ENCODE data around the gene SCYL1. TPM values are rescaled to one million over a fixed set of nuclear protein-coding genes. Genes with fewer than 3 reads are reported as not detected.
A peak's percentile ranks its signal among the peaks of the same experiment; 100 is the strongest.

SCYL1 gene
- total RNA-seq, 4 donors from 2014 or later, result 109 to 128 (median 112) TPM

DNA sequence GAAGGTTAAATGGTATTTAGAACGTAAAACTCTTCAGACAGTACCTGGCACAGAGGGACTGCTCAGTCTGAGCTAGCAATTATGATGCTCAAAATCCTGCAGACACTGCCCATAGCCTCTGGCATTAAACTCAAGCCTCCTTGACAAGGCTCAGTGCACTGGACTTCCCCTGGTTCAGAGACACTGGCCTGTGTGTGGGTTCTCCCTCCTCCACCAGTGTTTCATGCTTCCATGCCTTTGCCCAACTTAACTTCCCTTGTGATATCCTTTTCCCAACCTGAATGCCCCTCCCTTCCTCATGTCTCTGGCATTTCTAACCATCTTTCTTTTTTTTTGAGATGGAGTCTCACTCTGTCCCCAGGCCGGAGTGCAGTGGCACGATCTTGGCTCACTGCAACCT is 24.2 kb downstream of the SCYL1 start:
- 86 to 92% methylated on average over 3 of the region's 3 CpGs for WGBS, 2 donors

DNA sequence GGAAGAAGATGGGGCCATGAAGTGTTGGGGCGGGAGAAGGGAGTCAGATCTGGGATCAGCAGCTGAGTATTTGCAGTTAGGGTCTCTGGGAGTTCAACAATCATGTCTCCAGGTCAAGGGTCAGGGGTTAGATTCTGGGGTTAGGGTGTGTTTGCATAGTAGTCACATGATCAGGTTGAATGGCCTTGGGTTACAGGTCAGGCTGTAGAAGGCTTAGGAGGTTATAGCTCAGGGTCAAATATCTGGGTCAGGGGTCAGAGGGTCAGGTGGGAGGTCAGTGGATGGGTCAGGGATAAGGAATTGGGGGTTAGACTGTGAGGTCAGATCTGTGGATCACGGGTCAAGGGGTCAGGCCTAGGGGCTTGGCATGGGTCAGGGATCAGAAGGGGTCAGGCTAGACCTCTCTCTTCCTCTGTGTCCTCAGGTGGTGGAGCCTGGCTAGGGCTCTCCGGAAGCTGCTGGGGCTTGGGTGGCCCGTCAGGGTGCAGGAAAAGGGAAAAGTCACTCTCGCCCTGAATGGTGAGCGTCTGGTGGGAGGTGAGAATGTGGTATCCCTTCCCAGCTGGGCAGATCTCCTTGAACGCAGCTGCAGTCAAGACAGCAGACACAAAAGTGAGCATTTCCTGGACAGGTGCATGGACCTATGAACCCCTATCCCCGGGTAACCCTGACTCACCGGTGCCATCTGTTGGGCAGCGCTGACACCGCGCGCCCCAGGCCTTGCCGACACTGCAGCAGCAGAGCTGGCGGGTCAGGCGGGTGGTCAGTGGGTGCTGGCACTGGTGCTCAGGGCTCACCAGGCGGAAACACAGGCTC is 26.9 kb downstream of the SCYL1 start:
- Histone ChIP-seq H3K27ac (peak overlapping the region in 3 of 4 donors; percentile 26 to 65 (median 28)), H3K4me1 (peaks cover 0 to 66% (median 45%) of the 10 kb centered on the region in 4 donors), H3K27me3 (no peaks in the 10 kb centered on the region), H3K36me3 (peaks cover 0 to 69% (median 0%) of the 10 kb centered on the region in 3 donors), H3K4me3 (no peak overlapping the region), H3K9me3 (no peaks in the 10 kb centered on the region)
- DNase-seq (ENCODE audit: low spot score in 2 of 2), result no peak
- TF ChIP-seq, protein P1, sequence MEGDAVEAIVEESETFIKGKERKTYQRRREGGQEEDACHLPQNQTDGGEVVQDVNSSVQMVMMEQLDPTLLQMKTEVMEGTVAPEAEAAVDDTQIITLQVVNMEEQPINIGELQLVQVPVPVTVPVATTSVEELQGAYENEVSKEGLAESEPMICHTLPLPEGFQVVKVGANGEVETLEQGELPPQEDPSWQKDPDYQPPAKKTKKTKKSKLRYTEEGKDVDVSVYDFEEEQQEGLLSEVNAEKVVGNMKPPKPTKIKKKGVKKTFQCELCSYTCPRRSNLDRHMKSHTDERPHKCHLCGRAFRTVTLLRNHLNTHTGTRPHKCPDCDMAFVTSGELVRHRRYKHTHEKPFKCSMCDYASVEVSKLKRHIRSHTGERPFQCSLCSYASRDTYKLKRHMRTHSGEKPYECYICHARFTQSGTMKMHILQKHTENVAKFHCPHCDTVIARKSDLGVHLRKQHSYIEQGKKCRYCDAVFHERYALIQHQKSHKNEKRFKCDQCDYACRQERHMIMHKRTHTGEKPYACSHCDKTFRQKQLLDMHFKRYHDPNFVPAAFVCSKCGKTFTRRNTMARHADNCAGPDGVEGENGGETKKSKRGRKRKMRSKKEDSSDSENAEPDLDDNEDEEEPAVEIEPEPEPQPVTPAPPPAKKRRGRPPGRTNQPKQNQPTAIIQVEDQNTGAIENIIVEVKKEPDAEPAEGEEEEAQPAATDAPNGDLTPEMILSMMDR (IDR thresholded peaks at IDR 0.05), result peak in 4 of 5 experiments; percentile 12 to 46 (median 23)
- no peak for TF ChIP-seq EP300 (IDR thresholded peaks at IDR 0.05)
- 59 to 63% methylated on average over 17 of the region's 17 CpGs for WGBS, 2 donors

More for the DNA sequence above, 24.2 kb downstream of the SCYL1 start:
- peaks cover 0 to 46% (median 23%) of the 10 kb centered on the region in 4 donors for H3K4me1 ChIP-seq
- H3K27ac ChIP-seq, result no peak overlapping the region
- H3K9me3 ChIP-seq, result no peaks in the 10 kb centered on the region
- H3K27me3 ChIP-seq, result no peaks in the 10 kb centered on the region
- no peak overlapping the region for H3K4me3 ChIP-seq
- TF ChIP-seq, protein P1 (IDR thresholded peaks at IDR 0.05), result no peak
- TF ChIP-seq POLR2A (IDR thresholded peaks at IDR 0.05), result no peak
- TF ChIP-seq EP300 (IDR thresholded peaks at IDR 0.05), result no peak
- no peak for DNase-seq (ENCODE audit: low spot score in 2 of 2)
- peaks cover 0 to 95% (median 0%) of the 10 kb centered on the region in 3 donors for H3K36me3 ChIP-seq

DNA sequence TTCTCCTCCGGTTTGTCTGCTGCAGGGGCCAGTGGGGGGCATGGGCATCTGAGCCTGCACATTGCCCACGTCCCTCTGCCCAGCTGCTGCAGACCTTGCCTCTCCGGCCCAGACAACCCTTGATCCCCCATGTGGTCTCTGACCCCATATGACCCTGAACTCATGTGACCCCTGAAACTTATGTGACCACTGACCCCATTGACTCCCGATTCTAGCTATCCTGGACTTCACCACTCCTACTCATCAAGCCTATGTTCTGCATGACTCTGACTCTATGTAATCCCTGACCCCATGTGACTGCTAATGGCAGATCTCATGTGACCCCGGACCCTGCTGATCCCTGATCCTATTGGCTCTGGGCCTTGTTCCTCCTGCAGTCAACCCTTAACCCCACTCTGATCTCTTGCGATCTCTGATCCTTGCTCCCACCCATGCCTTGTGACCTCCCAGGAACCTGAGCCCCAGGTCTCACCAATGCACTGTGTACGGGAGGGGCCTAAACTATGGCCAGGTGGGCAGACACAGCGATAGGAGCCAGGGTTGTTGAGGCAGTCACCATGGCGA is 27.6 kb downstream of the SCYL1 start:
- 70 to 75% methylated on average over 9 of the region's 9 CpGs for WGBS, 2 donors
- Histone ChIP-seq H3K9me3 (no peaks in the 10 kb centered on the region), H3K36me3 (peaks cover 0 to 62% (median 0%) of the 10 kb centered on the region in 3 donors), H3K4me3 (no peak overlapping the region), H3K27me3 (no peaks in the 10 kb centered on the region), H3K4me1 (peaks cover 0 to 67% (median 45%) of the 10 kb centered on the region in 4 donors), H3K27ac (peak overlapping the region in 3 of 4 donors; percentile 26 to 65 (median 28))
- no peak for DNase-seq (ENCODE audit: low spot score in 2 of 2)
- TF ChIP-seq EP300 (IDR thresholded peaks at IDR 0.05) (no peak), POLR2A (IDR thresholded peaks at IDR 0.05) (no peak)
- TF ChIP-seq, protein P1 (IDR thresholded peaks at IDR 0.05), result peak in 1 of 5 experiments; percentile 2

DNA sequence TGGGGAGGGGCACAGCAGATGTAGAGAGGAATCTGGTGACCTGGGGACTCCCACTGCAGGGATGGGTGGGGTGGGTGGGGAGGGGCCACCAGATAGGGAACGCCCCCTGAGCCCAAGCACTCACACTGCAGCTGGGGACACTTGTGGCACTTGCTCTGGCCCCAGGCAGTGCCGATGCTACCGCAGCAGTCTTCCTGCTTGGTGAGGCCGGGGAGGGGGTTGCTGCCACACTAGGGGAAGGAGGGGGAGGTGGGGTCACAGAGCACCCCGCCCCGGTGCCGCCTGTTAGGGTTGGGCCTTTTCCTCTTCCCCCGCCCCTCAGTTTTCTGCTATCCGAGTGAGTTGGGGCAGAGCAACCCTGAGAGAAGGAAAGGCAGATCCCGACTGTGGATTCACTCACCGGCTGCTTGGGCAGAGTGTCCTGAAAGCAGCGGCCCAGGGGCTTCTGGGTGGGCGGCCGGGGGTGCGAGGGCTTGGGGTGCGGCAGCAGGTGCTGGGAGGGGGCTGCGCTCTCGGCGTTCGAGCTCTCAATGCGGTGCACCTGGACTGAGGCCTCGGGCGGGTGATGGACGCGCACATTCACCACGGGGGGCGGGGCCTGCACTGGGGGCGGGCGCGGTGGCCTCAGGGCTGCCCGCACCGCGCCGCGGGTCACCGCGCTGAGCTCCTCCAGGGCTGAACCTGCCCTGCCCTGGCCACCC is 28.6 kb downstream of the SCYL1 start:
- H3K4me3 ChIP-seq, result no peak overlapping the region
- peaks cover 0 to 52% (median 0%) of the 10 kb centered on the region in 3 donors for H3K36me3 ChIP-seq
- H3K9me3 ChIP-seq, result no peaks in the 10 kb centered on the region
- peaks cover 0 to 68% (median 46%) of the 10 kb centered on the region in 4 donors for H3K4me1 ChIP-seq
- 53 to 60% methylated on average over 6 to 13 of the region's 37 CpGs for WGBS, 2 donors
- TF ChIP-seq POLR2A (IDR thresholded peaks at IDR 0.05), result no peak
- no peak for TF ChIP-seq EP300 (IDR thresholded peaks at IDR 0.05)
- TF ChIP-seq, protein P1 (IDR thresholded peaks at IDR 0.05), result no peak
- peak overlapping the region in 3 of 4 donors; percentile 56 to 98 (median 98) for H3K27ac ChIP-seq
- H3K27me3 ChIP-seq, result no peaks in the 10 kb centered on the region
- DNase-seq (ENCODE audit: low spot score in 2 of 2), result no peak

Data from tibial nerve (tissue), 4 donors.